ENCODE measurements around the gene GPNMB.
"Not testable (repeated sequence)": the region's sequence is repeated elsewhere in the genome, so short reads cannot be mapped to it uniquely, and the experiment has no call there.

The GPNMB gene

DNA sequence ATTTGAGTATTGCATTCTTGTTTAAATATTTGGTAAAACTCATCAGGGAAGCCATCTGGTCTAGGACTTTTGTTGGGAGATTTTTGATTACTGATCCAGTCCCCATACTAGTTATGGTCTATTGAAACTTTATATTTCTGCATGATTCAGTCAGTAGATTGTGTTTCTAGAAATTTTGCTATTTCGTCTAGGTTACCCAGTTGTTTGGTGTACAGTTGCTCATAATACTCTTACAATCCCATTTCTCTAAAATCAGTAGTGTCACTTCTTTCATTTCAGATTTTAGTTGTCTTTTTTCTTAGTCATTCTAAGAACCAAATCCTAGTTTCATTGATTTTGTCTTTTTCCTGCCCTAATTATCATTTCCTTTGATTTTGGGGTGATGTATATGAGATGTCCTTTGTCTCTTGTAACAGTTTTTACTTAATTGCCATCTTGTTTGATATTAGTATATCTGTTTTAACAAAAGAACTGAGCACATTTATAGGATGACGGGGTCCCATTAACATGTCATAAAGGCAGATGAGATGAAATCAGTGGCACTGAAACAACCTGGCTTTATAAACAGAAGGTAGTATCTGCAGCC is 60.5 kb downstream of the GPNMB start:
- no peak for DNase-seq (ENCODE audit: low read depth)

DNA sequence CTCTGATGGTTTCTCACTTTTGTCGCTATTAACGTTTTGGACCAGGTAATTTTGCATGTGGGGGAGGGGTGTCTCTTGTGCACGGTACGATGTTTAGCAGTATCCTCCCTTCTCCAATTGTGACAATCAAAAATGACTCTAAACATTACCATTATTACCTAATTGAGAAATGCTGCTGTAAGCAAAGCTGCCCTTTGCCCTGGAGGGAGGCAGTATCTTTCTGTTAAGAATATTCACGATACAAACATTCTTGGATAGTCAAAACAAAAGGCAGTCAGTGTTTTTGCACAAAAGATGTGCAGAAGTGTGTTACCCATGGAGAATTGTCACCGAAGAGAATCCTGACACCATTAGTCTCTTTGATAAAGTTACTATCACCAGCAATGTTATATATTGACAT is 62.2 kb downstream of the GPNMB start:
- DNase-seq (ENCODE audit: low read depth): no peak

DNA sequence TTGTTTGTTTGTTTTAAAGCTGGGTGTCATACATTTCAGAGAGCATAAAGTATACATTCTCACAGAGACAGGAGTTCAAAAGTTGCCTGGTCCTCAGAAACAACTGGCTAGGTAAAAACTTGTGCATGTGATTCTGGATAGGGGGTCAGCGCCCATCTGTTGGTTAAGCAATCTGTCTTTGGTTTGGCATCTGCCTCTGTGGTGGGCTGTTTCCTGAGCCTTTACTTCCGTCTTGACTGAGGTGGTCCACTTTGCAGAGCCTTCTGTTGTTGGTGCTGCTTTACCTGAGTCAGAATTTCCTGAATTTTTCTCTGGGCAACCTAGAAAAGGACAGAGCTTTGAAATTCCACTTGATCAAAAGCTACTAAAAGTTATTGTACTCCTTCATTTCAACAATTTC is 65.6 kb downstream of the GPNMB start:
- DNase-seq (ENCODE audit: low read depth): not testable (repeated sequence)

DNA sequence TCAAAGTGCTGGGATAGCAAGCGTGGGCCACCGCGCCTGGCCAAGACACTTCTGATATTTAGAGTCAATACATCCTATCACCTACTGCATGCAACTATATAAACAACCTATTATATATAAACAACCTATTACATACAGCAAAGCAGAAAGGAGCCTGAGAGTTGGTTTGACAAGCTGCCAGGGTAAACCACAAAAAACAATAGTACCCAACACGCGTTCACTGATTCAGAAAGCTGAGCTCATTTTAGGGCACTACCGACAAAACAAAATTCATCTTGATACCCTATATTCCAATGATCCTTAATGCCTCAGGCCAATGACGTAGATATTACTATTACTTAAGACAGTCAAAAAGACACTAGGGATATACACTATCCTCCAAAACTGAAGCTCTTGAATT is 68.8 kb downstream of the GPNMB start:
- no peak for DNase-seq (ENCODE audit: low read depth)
